GM19023 (cell line): ENCODE results near the gene PAX6.

Source experiments
- ATAC-seq: cut with Tn5 transposase; IDR thresholded peaks from one replicate; pipeline ENCODE4 v1.9.1; 2021; ENCODE audit warnings: mild to moderate bottlenecking, moderate library complexity; ENCODE audit not compliant: unreplicated experiment

Gene PAX6

DNA sequence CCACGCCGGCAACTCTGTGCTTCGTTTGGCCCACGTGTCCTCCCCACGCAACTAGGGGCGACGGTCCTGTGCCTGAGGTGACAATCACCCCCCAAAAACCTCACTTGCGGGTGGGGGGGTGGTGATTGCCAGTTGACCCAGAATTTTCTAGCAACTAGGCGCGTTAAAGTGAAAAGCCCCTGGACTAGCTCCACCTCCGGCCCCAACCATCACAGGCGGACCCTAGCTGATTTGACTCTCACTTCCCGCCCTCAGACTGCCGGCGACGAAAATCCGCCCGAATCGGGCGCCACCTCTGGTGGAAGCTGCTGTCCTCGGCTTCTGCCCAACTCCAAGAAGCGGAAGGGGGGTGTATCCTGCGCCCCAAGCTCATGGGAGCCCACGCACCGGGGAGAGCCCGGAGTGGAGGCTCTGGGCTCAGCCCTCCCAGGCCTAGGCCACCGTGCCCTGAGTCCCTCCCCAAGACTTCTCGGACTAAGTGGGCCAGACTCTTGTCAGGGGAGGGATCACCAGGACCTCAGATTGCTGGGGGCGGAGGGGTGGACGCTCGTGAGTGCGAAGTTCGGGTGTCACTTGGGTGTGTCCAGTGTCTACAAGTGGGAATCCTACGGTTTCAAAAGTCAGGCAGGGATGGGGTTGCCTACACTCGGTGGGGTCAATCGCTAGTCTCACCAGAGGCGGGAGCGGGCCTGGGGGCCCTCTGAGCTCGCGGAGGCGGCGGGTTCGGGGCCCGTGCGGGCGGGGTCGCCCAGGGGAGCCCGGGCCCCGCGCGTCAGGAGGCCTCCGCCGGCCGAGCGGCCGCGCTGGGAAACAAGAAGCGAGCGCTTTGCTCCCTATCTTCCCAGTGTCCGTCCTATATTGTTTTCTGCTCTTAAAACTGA lies 12.3 kb downstream of the PAX6 start:
- ATAC-seq = peak; percentile 64

DNA sequence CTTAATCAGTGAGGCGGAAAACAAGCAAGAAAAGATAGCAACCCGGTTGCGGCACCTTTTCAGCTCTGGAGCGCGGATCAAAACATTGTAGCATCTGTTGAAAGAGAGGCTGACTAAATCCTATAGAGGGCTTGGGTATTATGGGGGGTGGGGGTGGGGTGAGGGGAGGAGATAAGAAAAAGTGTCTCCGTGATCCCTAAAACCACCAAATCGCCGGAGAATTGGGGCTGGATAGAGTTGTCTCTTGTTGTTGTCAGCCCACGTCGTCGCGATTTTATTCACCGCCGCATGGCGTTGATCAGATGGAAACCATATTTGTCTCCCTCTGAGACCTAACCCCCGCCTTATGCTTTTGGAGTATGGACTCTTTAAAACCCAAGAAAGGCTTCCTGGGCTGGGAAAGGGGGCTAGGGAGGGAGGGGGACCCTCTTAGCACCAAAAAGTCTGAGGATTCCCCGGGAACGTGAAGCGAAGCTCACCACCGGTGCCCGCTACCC lies 13.0 kb downstream of the PAX6 start:
- no peak for ATAC-seq

DNA sequence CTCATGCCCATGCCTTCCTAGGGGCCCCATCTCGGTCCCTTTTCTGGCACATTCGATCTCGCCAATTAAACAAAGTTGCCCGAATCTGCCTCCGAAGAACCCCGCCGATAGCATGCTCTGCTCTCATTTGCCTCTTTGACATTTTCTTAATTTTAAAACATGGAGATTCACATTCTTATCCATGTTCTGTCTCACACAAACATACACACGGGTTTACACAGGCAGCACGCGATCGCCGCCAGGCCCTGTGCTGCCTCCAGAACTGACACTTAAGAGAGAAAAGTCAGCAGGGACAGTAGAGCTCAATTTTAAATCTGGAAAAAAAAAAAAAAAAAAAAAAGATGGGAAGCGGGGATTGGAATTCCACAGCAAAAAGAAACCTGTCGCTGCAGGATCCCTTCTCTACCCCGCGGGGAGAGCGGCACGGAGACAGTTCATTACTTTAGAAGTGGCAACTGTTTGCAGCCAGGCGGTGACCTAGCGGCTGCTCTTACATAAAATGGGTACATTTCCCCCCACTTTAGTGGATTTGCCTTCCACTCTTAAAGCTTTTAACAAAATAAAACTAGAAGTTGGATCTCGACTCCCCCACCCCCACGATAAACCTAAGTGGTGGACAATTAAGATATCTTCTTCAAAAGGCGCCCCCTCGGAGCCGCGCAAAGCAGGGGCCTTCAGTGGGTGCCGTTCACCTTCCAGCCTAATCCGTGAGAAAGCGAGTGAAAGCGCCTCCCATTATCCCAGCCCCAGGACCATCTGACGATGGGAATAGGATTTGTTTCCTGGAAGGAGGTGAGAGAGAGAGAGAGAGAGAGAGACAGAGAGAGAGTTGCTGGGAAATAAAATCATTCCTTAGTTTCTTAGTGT lies 13.7 kb downstream of the PAX6 start:
- no peak for ATAC-seq

DNA sequence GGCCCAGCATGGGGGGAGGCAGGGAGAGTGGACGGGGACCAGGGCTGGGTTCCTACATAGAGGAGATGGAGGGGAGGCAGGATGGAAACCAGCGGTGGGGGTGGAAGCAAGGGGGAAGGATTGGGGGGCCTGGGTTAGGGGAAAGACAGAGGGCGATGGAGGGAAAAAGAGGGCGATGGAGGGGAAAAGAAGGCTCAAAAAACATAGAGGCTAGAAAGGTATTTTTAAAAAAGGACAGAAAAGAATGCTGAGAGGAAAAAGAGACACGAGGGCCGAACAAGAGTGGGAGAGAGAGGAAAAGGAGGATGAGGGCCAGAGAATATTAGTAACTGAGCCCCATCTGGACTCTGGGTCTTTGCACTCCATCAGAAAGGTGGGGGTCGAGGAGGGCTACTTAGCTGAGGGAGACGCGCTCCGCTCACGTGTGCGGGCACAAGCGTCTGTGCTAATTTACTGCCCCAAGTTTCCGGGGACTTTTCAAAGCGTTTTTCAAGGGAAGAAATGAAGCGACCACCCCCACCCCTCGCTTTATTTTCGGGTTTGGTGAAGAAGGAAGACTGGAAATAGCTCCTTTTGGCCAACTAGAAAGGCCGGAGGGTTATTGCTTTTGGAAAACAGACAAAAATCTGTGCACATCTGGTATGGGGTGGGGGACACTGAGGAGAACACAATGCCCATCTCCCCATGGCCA lies 14.5 kb downstream of the PAX6 start:
- no peak for ATAC-seq

DNA sequence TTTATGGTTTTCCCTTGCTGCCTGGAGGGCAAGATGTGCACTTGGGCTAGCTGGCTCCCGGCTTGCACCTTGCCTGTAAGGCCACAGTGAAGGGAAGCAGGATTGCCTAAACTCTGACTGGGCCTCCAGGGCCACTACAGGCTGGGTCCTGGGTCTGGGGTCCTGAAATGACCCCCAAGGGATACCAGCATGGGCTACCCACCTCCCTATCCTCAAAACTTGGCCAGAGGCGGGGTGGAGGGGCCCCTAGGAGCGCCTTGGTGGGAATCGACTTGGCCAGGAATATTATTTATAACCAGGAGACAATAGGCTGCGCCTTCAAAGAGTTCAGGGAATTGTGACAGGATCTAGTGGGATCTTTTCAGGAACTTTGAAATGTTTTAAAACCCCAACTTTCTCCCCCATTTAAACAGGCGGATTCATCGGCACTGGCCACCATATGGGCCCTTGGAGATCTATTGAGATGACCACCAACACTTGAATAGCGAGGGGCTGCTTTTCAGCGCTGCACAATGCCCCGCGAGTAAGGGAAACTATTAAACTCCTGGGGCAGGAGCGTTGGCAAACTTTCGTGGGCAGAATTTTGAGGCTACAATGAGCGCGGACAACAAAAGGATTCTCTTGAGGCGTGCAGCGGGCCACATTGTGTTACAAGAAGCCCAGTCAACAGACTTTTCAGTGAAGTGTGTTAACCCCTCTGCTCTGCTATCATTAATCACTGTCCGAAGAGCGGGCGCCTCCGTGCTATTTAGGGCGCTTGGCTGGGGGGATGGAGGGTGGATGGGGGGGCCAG lies 15.2 kb downstream of the PAX6 start:
- no peak for ATAC-seq

DNA sequence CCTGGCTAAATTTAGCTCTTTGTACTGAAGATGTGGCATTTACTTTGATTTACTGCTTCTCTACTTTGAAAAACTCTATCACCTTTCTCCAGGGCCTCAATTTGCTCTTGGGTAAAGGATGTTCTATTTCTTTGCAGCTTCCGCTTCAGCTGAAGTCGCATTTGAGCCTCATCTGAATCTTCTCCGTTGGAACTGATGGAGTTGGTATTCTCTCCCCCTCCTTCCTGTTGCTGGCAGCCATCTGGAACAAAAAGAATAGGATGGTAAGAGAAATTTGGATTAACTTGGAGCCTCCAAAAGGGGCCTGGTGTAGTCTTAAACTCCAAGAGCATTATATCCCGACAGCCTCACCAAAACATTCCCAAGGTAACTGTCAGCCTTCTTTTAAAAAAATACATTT lies 16.6 kb downstream of the PAX6 start:
- ATAC-seq = no peak

DNA sequence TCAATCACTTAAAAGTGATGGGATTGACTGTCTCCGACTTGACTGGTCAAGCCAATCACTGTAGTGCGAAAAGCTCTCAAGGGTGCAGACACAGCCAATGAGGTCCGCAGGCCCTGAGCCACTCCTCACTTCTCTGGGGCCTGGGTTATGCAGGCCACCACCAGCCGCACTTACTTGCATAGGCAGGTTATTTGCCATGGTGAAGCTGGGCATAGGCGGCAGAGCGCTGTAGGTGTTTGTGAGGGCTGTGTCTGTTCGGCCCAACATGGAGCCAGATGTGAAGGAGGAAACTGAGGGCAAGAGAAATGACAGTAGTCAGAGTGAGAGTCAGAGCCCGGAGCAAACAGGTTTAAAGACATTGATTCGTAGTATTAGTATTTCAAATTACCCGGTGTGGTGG lies 17.9 kb downstream of the PAX6 start:
- no peak for ATAC-seq

DNA sequence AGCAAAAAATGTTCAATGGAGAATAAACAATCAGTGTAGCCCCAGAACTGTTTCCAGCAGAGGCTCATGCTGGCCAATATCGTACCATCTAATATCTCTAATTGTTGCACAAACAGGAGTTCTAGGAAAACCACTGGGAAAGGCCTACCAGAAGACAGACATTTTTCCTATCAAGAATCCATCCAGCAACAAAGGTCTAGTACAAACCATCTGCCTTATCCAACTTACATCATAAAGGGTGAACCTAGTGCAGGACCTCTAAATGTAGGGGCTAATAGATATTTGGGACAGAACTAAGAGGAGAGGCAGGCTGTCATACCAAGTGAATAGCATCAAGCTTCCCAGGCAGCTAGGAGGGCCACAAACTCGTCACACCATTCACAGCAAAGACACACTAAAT lies 18.7 kb downstream of the PAX6 start:
- ATAC-seq = no peak

DNA sequence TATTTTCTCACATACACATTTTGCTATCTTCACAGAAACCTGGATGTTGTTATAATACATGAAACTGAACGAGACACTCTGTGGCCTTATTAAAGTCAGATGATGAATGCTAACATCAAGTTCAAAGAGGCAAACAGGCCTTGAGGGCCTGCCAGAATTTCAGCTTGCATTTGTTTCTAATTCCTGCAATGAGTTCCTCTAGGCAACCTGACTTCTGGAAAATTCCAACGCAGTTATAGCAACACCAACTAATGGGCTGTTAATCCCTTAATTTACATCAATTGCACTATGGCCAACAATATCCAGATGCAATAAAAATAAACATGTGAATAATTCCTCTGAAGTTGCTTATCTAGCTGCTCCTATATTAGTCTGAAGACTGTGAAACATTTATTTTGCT lies 19.1 kb downstream of the PAX6 start:
- ATAC-seq = no peak

DNA sequence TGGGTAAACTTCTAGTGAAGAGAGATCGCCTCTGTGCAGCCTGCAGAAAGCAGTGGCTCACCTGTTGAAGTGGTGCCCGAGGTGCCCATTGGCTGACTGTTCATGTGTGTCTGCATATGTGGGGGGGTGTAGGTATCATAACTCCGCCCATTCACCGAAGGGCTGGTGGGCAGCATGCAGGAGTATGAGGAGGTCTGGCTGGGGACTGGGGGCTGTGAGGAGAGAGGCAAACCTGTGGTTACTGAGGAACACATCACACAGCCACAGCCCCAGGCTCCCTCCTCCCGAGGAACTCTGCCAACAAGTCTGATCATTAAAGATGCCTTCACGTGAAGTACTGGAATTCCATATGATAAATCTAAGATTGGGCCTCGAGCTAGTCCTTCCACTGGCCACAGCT lies 20.5 kb downstream of the PAX6 start:
- no peak for ATAC-seq

DNA sequence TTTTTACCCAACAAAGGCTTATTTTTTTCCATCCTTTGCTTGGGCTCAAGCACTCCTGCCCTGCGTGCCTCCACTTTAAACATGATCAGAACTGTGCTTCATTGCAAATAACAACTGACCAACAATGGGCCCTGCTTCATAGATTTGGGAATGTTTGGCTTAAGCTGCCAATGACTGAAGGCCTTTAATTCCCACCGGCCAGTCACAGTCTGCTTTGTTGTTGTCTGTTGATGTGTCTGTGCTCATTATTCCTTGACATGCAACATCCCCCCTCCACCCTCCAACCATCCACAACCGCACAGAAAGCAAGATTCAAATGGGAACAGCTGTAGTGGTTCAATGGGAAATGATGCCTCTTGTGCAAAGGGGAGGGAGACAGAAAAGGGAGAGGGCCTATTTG lies 23.0 kb downstream of the PAX6 start:
- ATAC-seq = no peak

DNA sequence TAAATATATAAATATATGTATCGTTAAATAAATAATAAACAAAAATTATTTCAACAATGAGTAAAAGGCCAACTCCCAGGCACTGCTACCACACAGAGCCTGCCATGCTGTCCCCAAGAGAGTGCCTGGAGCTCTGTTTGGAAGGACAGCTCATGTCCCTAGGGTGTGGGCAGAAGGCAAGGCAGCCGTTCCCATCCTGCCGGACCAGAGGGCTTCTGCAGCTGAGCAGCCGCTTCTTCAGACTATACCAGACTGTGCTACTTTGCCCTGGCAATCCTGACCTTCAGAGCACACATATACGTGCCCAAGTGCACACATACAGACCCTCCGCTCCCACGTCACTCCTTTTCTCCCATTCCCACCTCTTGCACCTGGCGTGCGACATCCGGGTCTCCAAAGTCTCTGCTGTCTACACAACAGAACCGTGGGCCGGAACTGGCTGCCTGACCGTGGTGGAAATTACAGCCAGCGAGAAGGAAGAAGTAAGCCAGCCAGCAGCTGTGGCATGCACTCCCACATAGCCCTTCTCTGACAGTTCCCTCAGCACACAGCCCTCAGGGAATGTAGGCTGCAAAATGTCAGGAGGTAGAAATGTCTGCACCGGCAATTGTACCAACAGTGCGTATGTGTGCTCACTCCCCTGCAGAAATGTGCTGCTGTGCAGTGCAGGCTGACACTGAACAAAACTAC lies 24.0 kb downstream of the PAX6 start:
- no peak for ATAC-seq

DNA sequence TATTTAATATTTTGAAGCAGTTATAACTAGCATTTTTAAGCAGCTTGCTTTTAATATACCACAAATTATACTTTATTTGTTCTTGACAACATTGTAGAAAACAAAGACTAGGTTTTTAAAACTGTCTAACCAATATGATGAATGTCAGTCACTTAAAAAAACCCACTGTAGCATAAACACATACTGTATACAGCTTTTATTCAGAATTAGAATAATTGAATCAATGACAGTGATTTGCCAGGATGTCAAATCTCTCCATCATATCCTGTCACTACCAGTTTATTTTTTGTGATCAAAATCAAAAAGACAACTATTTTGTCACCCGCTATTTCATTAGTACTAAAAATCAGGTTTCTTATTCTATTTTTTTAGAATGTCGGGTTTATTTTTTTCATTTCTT lies 26.5 kb downstream of the PAX6 start:
- no peak for ATAC-seq

DNA sequence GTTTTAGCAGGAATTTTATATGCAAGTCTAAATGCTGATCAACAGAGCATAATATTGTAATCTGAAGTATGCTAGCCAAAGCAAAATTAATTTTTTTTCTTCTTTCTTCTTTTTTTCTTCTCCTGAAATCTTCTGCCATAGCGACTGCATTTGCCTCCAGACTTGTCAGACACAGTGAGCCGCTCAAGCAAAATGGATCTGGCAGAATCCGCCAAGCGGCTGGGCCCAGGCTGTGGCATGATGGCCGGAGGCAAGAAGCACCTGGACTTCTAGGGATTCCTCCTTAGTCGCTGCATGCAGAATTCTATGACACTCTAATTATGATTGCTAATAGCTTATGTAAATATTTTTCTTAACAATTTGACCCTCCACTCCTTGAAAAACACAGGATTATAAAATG lies 27.9 kb downstream of the PAX6 start:
- ATAC-seq = no peak

DNA sequence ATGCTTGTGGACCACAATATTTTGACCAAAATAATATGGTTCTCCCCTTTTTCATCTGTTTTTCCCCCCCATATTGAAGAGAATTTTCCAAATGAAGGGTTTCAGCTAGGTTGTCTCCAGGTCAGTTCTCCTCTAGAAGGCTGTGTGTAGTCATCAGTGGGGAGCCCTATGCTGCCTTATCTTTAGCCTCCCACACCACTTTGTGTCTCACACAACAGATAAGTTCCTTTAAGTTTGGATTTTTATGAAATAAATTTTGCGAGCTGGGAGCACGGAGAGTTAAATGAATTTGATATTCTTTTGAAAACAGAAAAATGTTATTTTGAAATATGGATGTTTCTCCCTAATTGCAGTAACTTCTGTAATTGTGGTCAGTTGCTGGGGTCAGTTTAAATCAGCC lies 28.9 kb downstream of the PAX6 start:
- ATAC-seq = no peak

DNA sequence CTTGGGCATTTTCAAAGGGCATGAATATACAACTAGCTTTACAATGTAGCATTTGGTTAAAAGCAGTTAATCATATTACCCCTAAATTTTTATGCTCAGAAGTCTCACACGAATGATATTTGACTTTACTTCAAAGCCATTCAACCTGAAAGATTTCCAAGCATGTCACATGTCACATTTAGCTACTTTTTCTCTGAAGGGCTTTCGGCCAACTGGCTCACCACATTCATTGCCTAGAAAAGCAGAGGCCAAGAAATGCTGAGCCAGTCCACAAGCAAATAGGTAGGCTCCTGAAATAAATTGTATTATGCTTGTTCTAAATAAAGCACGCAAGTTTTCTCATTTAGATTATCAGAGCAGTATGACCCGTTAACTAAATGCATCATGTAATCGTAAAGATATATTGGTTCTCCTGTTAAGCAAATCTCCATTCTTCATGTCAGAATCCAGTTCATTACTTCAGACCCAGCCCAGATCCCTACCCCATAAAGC lies 30.6 kb downstream of the PAX6 start:
- ATAC-seq = no peak

DNA sequence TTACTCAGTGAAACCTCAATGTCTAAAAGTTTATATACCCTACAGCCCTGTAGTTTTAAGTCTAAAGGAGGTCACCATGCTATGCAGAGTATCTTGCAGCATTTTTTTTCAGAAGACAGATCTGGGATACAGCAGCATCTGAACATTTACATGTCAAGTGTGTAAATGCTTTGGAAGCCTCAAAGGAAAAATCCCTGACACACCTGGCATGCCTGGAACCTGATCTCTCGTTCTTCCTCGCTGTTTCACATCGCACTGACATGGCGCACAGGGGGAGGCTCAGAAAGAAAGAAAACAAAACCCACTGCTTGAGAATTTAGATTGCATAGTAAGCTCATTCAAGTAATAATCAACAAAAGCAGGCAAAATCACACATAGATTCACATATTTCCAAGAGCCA lies 31.0 kb downstream of the PAX6 start:
- no peak for ATAC-seq

DNA sequence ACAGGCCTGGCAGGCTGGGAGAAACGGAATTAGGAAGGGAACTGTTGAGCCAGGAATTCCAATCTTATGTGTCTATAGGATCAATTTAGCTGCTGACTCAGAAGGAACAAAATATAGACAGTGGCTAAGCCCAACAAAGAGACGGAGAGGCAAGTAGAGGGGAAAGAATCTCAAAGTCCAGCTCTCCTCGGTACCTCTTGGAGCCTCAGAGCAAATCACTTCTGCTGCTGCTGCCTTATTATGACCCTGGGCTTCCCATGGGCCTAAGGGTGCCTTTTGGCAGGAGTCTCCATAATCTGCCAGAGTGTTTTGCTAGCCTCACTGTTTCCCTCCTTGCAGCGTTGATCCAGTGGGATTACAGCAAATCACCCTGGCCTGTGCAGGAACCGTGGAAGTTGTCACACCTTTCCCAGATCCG lies 31.7 kb downstream of the PAX6 start:
- ATAC-seq = no peak

DNA sequence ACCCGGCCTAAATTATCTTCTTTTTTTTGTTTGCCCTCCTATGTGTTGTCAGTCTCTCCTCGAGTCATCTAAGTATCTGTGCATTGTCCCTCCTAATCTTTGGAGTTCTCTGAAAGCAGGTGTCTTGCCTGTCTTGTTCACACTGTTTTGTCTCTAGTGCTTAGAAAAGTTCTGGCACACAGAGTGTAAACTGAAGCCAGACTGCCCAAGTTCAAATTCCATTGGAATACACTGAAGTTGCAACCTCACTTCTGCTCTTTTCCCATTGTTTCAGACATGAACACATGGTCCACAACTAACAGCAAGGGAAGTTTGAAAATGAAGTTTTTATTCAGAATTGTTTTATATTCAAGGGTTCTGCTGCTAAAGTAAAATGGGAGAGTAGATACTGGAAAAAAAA lies 38.7 kb downstream of the PAX6 start:
- ATAC-seq = no peak
